Suprapubic skin (tissue), 4 donors: Measurements from ENCODE around the gene CHST15. TPM values are rescaled to one million over a fixed set of nuclear protein-coding genes. Genes with fewer than 3 reads are reported as not detected.
A peak's percentile ranks its signal among the peaks of the same experiment; 100 is the strongest.

ENCODE experiments used
- DNase-seq, 2 donors: peaks; one replicate each; pipeline ENCODE4 v3.0.0-alpha.2; 2019; ENCODE audit warnings: low spot score in 2 of 2
- H3K27ac ChIP-seq: fragments of 200-600 bp; sonication (generic); one replicate; pipeline ENCODE4 v1.5.1; 2019
- H3K27me3 ChIP-seq: fragments of 200-600 bp; sonication (generic); one replicate; pipeline ENCODE4 v1.5.1; 2019
- H3K36me3 ChIP-seq: fragments of 200-600 bp; sonication (generic); one replicate; pipeline ENCODE4 v1.5.1; 2019
- H3K4me1 ChIP-seq: fragments of 200-600 bp; sonication (generic); one replicate; pipeline ENCODE4 v1.5.1; 2019
- H3K4me3 ChIP-seq: fragments of 200-600 bp; sonication (generic); one replicate; pipeline ENCODE4 v1.5.1; 2019; ENCODE audit warnings: mild to moderate bottlenecking
- H3K9me3 ChIP-seq: fragments of 200-600 bp; sonication (generic); one replicate; pipeline ENCODE4 v1.5.1; 2019
- CTCF ChIP-seq, 2 donors: fragments of 200-600 bp in 1 of 2; fragments of 450-650 bp in 1 of 2; sonication (generic) in 1 of 2; IDR thresholded peaks; one replicate each; pipeline ENCODE4 v1.5.1; 2016 to 2019; ENCODE audit warnings: antibody characterized with exemption in 2 of 2, mild to moderate bottlenecking in 1 of 2, moderate library complexity in 1 of 2
- EP300 ChIP-seq: sonication (generic); formaldehyde crosslinking; IDR thresholded peaks from one replicate; pipeline ENCODE4 v1.6.1; 2017; ENCODE audit warnings: antibody characterized with exemption
- POLR2A ChIP-seq, 2 donors: fragments of 450-650 bp; IDR thresholded peaks; one replicate each; pipeline ENCODE4 v1.6.1; 2017; ENCODE audit warnings: antibody characterized with exemption in 2 of 2, mild to moderate bottlenecking in 2 of 2, moderate library complexity in 2 of 2
- POLR2AphosphoS5 ChIP-seq, 3 donors: sonication (generic); formaldehyde crosslinking; IDR thresholded peaks; one replicate each; pipeline ENCODE4 v1.6.1; 2017; ENCODE audit warnings: antibody characterized with exemption in 3 of 3
- WGBS: methylation state at CpG from one replicate; pipeline ENCODE4 v1.1.5; 2018; 5-methylcytosine and 5-hydroxymethylcytosine counted together
- total RNA-seq, 4 donors: library from RNA; depleted of rRNA; stranded (reverse); fragments of >200 nt; gene quantifications; one replicate each; pipeline ENCODE4 v1.1.0, GENCODE V29; 2016

Gene CHST15
- total RNA-seq, 4 donors from 2014 or later: 20.6 to 59.1 (median 22.8) TPM

- H3K27me3 ChIP-seq: peaks cover 34% of the 10 kb centered on the region
- no peak overlapping the region for H3K4me3 ChIP-seq
- H3K4me1 ChIP-seq: peaks cover 33% of the 10 kb centered on the region
- TF ChIP-seq POLR2A (IDR thresholded peaks at IDR 0.05): no peak
- peak in 1 of 2 donors; percentile 7 for TF ChIP-seq CTCF (IDR thresholded peaks at IDR 0.05)
- no peak for TF ChIP-seq POLR2AphosphoS5 (IDR thresholded peaks at IDR 0.05)
- 27% methylated on average over 6 of the region's 27 CpGs for WGBS
- no peaks in the 10 kb centered on the region for H3K36me3 ChIP-seq
- peak in 1 of 2 donors; percentile 77 for DNase-seq
- H3K9me3 ChIP-seq: no peaks in the 10 kb centered on the region
- H3K27ac ChIP-seq: no peak overlapping the region
Measured at GRCh38 chr10:123995461-123996131, 97.8 kb downstream of the CHST15 start.

GRCh38 chr10:123995082-123995460 is 98.3 kb downstream of the CHST15 start:
- 18% methylated on average over 11 of the region's 11 CpGs for whole genome bisulfite sequencing

GRCh38 chr10:123994417-123995081 is 98.8 kb downstream of the CHST15 start:
- H3K4me3 ChIP-seq: peak overlapping the region; percentile 11
- H3K4me1 ChIP-seq: peaks cover 33% of the 10 kb centered on the region
- WGBS: 4% methylated on average over 26 of the region's 30 CpGs
- H3K27me3 ChIP-seq: peaks cover 41% of the 10 kb centered on the region
- no peak overlapping the region for H3K27ac ChIP-seq
- H3K9me3 ChIP-seq: no peaks in the 10 kb centered on the region
- peak; percentile 89 to 91 for DNase-seq
- no peak for TF ChIP-seq POLR2A (IDR thresholded peaks at IDR 0.05)
- peak; percentile 98 to 99 for TF ChIP-seq CTCF (IDR thresholded peaks at IDR 0.05)
- TF ChIP-seq POLR2AphosphoS5 (IDR thresholded peaks at IDR 0.05): peak in 1 of 3 donors; percentile 16
- TF ChIP-seq EP300: no peak
- no peaks in the 10 kb centered on the region for H3K36me3 ChIP-seq

More at GRCh38 chr10:123995082-123995460, 98.3 kb downstream of the CHST15 start:
- Histone ChIP-seq H3K27me3 (peaks cover 40% of the 10 kb centered on the region), H3K4me3 (no peak overlapping the region), H3K27ac (no peak overlapping the region), H3K9me3 (no peaks in the 10 kb centered on the region), H3K4me1 (peaks cover 33% of the 10 kb centered on the region), H3K36me3 (no peaks in the 10 kb centered on the region)
- DNase-seq: peak in 1 of 2 donors; percentile 74
- TF ChIP-seq POLR2AphosphoS5 (IDR thresholded peaks at IDR 0.05) (no peak), CTCF (IDR thresholded peaks at IDR 0.05) (no peak), POLR2A (IDR thresholded peaks at IDR 0.05) (no peak), EP300 (no peak)

GRCh38 chr10:123993534-123994416 is 99.6 kb downstream of the CHST15 start:
- WGBS: 45% methylated on average over 17 of the region's 17 CpGs
- no peak for DNase-seq
- Histone ChIP-seq H3K36me3 (no peaks in the 10 kb centered on the region), H3K4me1 (peaks cover 33% of the 10 kb centered on the region), H3K4me3 (no peak overlapping the region), H3K27me3 (peaks cover 41% of the 10 kb centered on the region), H3K27ac (no peak overlapping the region), H3K9me3 (no peaks in the 10 kb centered on the region)
- TF ChIP-seq CTCF (IDR thresholded peaks at IDR 0.05): no peak
- TF ChIP-seq EP300: no peak
- no peak for TF ChIP-seq POLR2A (IDR thresholded peaks at IDR 0.05)
- TF ChIP-seq POLR2AphosphoS5 (IDR thresholded peaks at IDR 0.05): no peak
